Fibroblast of mammary gland (primary cell): ENCODE measurements around the gene MAP7D1.
"Not testable (repeated sequence)": the region's sequence is repeated elsewhere in the genome, so short reads cannot be mapped to it uniquely, and the experiment has no call there.

Experiments used
- DNase-seq: peaks from one replicate; pipeline ENCODE4 v3.0.0-alpha.2; 2010; ENCODE audit warnings: low read depth
- H3K4me3 ChIP-seq: 2 replicates; pipeline ENCODE4 v1.5.1; 2011; ENCODE audit warnings: low read depth, mild to moderate bottlenecking, low read length, moderate library complexity; ENCODE audit not compliant: control insufficient read depth
- TF ChIP-seq, protein P1 (sequence below): conservative IDR thresholded peaks from 2 replicates; pipeline ENCODE4 v1.5.1; 2011; ENCODE audit warnings: low read depth, low read length, inconsistent platforms; ENCODE audit not compliant: control insufficient read depth, insufficient read depth

MAP7D1 gene

DNA sequence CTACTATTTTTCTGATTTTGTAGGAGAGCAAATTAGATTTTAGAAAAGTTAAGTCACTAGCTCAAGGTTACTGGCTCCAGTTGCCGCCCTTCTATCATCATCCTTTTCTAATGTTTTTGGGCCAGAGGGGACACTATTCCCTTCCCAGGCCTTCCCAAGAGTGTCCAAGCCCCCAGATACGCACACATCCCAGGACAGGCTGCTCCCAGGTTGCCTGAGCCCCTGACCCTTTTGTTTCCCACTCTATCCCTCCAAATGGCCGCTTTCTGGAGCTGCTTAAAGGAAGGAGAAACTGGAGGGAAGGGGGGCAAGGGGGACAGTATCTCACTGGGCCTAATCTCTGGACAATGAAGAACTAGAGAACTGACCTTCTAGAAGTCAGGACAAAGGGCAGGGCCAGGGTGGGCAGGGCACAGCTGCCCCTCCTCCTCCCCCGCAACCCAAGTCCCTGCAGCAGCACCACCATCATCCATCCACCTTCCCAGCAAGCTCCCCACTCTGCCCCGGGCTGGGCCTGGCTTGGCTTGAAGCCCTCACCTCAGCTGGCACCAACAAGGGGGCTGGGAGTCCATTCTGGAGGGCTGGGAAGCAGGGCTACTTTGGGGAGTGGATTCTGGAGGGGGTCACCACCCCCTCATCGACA is 1.1 kb upstream of the MAP7D1 start:
- peak overlapping the region; percentile 75 for H3K4me3 ChIP-seq
- no peak for DNase-seq
- TF ChIP-seq, protein P1, sequence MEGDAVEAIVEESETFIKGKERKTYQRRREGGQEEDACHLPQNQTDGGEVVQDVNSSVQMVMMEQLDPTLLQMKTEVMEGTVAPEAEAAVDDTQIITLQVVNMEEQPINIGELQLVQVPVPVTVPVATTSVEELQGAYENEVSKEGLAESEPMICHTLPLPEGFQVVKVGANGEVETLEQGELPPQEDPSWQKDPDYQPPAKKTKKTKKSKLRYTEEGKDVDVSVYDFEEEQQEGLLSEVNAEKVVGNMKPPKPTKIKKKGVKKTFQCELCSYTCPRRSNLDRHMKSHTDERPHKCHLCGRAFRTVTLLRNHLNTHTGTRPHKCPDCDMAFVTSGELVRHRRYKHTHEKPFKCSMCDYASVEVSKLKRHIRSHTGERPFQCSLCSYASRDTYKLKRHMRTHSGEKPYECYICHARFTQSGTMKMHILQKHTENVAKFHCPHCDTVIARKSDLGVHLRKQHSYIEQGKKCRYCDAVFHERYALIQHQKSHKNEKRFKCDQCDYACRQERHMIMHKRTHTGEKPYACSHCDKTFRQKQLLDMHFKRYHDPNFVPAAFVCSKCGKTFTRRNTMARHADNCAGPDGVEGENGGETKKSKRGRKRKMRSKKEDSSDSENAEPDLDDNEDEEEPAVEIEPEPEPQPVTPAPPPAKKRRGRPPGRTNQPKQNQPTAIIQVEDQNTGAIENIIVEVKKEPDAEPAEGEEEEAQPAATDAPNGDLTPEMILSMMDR: no peak

DNA sequence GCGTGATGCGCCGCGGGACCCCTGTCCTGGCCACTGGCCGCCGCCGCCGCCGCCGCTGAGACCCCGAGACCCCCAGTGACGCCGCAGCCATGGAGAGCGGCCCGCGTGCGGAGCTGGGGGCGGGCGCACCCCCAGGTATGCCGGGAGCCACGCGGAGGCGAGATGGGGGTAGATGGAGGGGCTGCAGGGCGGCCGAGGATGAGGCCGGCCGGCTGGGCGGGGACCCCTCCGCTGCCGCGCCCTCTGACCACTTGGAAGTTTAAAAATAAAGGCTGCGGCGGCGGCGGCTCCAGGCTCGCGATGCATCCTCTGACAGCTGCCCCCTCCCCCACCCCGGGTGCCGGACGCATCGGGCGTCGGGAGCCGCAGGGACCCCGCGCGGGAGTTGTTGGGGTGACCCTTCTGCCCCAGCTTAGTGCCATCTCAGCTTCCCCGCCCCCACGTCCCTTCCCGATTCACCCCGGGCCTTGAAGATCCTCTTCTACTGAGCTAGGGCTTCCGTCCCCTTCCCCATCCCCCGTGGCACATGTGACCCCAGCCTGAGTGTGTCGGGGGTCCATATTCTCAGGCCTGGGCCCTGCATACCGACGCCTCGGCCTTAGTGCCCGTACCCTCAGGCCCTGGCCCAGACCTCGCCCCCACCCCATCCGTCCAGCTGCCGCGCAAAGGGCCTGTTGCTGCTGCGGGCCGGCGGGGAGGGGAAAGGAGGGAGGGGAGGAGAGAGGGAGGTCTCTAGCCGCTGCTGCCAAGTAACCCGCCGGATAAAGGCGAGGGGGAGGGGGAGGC is 562 bp downstream of the MAP7D1 start:
- no peak for DNase-seq
- H3K4me3 ChIP-seq: peak overlapping the region; percentile 92
- TF ChIP-seq, protein P1: no peak

DNA sequence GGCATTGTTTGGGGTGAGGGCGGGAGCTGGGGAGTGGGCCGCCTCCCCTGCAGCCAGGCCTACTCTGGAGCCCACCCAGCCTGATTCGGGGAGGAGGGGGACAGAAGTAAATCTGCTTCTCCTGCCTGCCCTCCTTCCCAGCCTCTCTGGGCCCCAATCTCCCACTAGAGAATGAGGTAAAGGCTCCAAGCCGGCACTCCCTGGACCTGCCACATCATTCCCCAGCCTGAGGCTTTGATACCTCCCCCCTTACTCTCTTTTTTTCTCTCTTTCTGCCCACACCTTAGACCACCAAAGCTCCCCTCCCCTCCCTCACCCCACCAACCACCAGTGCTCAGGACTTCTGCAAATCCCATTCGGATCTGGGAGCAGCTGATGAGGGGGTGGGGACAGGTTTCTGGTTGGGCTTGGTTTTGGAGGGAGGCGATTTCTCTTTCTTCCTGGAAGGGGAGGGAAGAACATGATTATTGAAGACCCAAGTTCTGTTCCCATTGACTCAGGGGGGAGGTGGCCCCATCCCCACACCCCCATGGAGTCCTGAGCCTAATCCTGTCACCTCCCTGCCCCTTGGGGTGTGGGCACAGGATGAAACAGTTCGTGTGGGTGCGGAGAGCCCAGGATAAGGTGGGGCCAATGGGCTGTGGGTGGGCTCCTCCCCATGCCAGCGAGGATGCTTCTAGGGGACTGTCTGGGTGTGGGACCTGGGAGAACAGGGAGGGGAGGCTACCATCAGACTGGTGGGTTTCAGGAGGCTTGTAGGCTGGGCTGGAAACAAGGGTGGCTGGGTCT is 1.3 kb downstream of the MAP7D1 start:
- TF ChIP-seq, protein P1: no peak
- DNase-seq: no peak
- peak overlapping the region; percentile 92 for H3K4me3 ChIP-seq

DNA sequence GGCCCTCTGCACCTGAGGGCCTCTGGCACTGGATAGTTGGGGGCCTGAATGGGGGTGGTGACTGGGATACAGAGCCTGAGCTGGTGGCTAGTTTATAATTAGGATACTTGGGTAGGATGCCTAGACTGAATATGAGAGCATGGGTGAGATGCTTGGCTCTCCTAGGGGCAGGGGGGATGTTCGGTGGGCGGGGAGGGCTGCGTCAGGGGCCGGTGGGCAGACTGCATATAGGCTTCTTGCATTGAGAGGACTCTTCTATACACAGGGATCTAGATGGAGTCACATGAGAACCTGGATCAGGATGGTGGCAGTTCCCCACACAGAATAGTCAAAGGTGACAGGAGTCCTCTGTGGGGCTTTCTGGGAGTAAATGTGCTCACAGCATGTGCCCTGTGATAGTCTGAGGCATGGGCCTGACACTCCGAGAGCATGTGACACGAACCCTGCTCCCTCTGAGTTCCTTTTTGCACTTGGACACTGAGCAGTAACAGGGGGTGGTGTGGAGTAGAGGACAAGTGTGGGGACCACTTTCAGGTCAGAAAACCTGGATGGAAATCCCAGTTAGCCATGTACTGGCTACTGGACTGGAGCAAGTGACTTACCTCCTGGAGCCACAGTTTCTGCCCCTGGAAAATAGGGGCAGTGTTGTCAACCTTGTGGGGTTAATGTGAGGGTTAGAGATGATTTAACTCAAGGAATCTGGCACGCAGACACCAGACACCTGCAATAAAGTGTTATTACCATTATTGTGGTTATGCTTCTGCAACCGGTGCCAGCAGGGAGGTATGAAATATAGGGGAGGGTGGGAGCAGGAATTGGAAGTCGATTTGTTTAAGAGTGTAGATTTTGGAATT is 2.2 kb downstream of the MAP7D1 start:
- DNase-seq: no peak
- TF ChIP-seq, protein P1: no peak

DNA sequence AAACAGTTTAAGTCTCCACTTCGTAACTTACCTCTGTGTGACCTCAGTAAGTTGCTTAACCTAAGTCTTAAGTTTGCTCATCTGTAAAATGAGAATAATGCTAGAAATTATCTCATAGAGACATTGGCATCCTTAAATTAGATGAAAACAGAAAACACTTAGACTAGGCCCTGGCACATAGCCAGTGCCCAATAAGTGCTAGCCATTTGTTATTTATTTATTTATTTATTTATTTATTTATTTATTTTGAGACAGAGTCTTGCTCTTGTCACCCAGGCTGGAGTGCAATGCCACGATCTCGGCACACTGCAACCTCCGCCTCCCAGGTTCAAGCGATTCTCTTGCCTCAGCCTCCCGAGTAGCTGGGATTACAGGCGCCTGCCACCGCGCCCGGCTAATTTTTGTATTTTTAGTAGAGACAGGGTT is 2.9 kb downstream of the MAP7D1 start:
- H3K4me3 ChIP-seq: peak overlapping the region; percentile 92
- DNase-seq: not testable (repeated sequence)

More for the DNA sequence above, 2.2 kb downstream of the MAP7D1 start:
- peak overlapping the region; percentile 92 for H3K4me3 ChIP-seq

DNA sequence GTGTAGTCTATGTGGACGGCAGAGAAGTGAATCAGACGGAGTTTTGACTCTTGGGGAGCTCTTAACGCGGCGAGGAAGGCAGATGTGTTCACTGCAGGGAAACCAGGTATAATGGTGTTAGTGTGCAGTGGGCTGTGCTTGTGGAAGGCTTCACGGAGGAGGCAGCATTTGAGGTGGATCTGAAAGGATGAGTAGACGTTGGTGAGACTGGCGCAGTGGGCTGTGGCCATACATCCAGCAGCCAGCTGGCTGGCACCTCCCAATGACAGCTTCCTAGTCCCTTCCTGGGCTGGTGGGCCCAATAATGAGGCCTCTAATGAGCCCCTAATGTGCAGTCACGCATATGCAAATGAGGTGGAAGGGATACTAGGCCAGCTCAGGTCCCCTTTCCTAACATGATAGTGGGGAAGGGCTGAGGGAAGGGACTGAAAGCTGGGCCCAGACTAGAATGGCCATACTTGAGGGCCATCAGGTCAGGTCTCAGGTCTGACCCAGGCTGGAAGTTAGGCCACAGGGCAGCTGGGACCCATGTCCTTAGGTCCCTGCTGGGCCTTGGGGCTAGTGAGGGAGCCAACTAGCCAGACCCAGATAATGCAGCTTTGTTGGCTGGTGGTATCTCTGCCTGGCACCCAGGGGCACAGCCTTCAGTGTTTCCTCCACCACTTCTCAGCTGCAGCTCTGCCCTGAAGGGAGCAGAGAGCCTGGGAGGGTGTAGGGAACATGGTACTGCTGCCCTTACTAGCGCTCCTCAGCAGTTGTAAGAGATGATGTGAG is 3.8 kb downstream of the MAP7D1 start:
- DNase-seq: no peak
- H3K4me3 ChIP-seq: no peak overlapping the region
- TF ChIP-seq, protein P1: no peak
